C4-2B (cell line): ENCODE measurements around the gene UBXN11.
A peak's percentile ranks its signal among the peaks of the same experiment; 100 is the strongest.

ENCODE experiments used
- H3K27ac ChIP-seq: fragments of 450-650 bp; 2 replicates; pipeline ENCODE4 v1.5.1; 2017
- ZFX ChIP-seq: fragments of 450-650 bp; IDR thresholded peaks from 2 replicates; pipeline ENCODE4 v1.6.1; 2017
- TF ChIP-seq, protein P1 (sequence below): fragments of 450-650 bp; conservative IDR thresholded peaks from 2 replicates; pipeline ENCODE4 v1.5.1; 2017; ENCODE audit warnings: mild to moderate bottlenecking

Gene UBXN11

DNA sequence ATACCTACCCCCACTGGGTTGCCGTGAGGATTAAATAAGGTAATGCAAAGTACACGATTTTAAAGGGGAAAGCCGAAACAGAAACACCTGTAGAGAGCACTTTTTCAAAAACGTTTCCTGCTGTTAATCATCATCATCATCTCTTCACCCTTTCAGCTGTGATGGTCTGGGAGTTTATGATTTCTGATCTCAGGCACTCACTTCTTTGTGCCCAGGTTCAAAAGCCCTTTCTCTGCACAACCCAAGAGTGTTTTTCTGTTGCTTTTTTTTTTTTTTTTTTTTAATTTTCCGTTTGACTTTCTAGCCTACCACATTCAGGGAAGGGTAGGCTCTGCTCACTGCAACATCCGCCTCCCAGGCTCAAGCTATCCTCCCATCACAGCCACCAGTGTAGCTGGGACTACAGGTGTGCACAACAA lies 936 bp upstream of the UBXN11 start:
- no peak overlapping the region for H3K27ac ChIP-seq
- TF ChIP-seq, protein P1, sequence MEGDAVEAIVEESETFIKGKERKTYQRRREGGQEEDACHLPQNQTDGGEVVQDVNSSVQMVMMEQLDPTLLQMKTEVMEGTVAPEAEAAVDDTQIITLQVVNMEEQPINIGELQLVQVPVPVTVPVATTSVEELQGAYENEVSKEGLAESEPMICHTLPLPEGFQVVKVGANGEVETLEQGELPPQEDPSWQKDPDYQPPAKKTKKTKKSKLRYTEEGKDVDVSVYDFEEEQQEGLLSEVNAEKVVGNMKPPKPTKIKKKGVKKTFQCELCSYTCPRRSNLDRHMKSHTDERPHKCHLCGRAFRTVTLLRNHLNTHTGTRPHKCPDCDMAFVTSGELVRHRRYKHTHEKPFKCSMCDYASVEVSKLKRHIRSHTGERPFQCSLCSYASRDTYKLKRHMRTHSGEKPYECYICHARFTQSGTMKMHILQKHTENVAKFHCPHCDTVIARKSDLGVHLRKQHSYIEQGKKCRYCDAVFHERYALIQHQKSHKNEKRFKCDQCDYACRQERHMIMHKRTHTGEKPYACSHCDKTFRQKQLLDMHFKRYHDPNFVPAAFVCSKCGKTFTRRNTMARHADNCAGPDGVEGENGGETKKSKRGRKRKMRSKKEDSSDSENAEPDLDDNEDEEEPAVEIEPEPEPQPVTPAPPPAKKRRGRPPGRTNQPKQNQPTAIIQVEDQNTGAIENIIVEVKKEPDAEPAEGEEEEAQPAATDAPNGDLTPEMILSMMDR = no peak
- TF ChIP-seq ZFX = no peak

DNA sequence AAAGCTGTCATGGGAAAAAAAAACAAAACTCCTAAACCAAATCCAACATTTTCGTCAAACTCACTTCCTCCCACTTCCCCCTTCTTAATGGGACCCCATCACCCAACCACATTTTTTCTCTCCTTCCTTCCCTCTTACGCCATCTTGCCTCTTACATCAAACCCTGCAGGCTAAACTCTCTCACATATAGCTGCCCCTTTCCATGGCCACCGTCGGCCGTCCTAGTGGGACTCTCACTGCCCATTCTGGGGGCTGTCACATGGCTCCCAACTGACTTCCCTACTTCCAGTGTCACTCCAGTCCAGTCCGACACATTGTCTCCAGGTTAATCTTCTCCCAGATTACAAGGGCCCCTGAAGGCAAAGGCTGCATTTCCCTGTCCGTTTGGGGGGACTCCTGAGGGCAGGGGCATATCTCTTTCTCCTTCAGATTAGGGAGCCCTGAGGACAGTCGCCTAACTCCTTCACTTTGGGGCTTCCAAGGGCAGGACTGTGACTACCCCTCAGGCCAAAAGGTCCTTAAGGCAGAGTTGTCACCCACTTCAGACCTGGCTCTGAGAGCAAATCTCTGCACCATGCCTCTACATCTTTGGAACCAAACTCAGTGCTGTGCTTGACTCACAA lies 658 bp downstream of the UBXN11 start:
- no peak for TF ChIP-seq ZFX
- TF ChIP-seq, protein P1 = no peak
- peak overlapping the region; percentile 74 for H3K27ac ChIP-seq

- TF ChIP-seq, protein P1 = no peak
- no peak for TF ChIP-seq ZFX
- H3K27ac ChIP-seq = no peak overlapping the region
Observed at GRCh38 chr1:26302733-26303405, 3.6 kb downstream of the UBXN11 start.

GRCh38 chr1:26300578-26301275 lies 5.7 kb downstream of the UBXN11 start:
- TF ChIP-seq, protein P1 = no peak
- TF ChIP-seq ZFX = no peak

DNA sequence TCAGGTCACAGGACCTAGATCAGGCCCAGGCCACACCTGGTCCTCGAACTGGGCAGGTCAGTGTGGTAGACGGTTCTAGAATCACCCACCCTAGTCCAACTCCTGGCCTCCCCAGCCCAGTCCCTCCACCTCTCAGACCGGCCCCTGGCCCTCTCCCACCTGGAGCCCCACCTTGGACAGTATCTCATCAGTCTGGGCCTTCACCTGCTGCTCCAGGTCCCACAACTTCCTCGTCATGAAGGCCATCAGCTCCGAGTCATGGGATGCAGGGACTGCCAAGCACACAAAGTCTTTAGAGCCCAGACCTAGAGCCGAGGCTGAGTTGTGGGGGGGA lies 8.7 kb downstream of the UBXN11 start:
- H3K27ac ChIP-seq = 0 out of 2 replicates have a peak overlapping the region, but pooled peaks have one; percentile 2
- TF ChIP-seq, protein P1 = no peak
- TF ChIP-seq ZFX = no peak

More at GRCh38 chr1:26300578-26301275, 5.7 kb downstream of the UBXN11 start:
- H3K27ac ChIP-seq = no peak overlapping the region

- H3K27ac ChIP-seq = no peak overlapping the region
- no peak for TF ChIP-seq ZFX
- TF ChIP-seq, protein P1 = no peak
Observed at GRCh38 chr1:26297057-26297790, 9.2 kb downstream of the UBXN11 start.
